OCI-M2 (cell line): ENCODE data around the gene BAZ1A.
"Not testable (repeated sequence)": the region's sequence is repeated elsewhere in the genome, so short reads cannot be mapped to it uniquely, and the experiment has no call there.

Source experiments
- DNase-seq: peaks from one replicate; lab custom pipeline; 2025; ENCODE audit not compliant: unreplicated experiment; lab: John Stamatoyannopoulos, UW

Gene BAZ1A

GRCh38 chr14:34858765-34859164 lies 16.4 kb downstream of the BAZ1A start:
- no peak for DNase-seq

GRCh38 chr14:34857689-34858449 lies 17.3 kb downstream of the BAZ1A start:
- no peak for DNase-seq

GRCh38 chr14:34853041-34853440 lies 22.1 kb downstream of the BAZ1A start:
- no peak for DNase-seq

- DNase-seq: no peak
Observed at GRCh38 chr14:34851395-34851794, 23.8 kb downstream of the BAZ1A start.

- no peak for DNase-seq
Observed at GRCh38 chr14:34845869-34846268, 29.3 kb downstream of the BAZ1A start.

- DNase-seq: no peak
Observed at GRCh38 chr14:34843011-34843554, 32.1 kb downstream of the BAZ1A start.

GRCh38 chr14:34837801-34838322 lies 37.3 kb downstream of the BAZ1A start:
- no peak for DNase-seq

GRCh38 chr14:34835312-34835711 lies 39.8 kb downstream of the BAZ1A start:
- DNase-seq: no peak

GRCh38 chr14:34833549-34834523 lies 41.3 kb downstream of the BAZ1A start:
- DNase-seq: no peak

- DNase-seq: no peak
Observed at GRCh38 chr14:34826661-34827060, 48.5 kb downstream of the BAZ1A start.

- DNase-seq: no peak
Observed at GRCh38 chr14:34824826-34825225, 50.3 kb downstream of the BAZ1A start.

- no peak for DNase-seq
Observed at GRCh38 chr14:34824256-34824655, 50.9 kb downstream of the BAZ1A start.

- no peak for DNase-seq
Observed at GRCh38 chr14:34817768-34818167, 57.4 kb downstream of the BAZ1A start.

GRCh38 chr14:34810028-34810427 lies 65.1 kb downstream of the BAZ1A start:
- DNase-seq: no peak

GRCh38 chr14:34806257-34806656 lies 68.9 kb downstream of the BAZ1A start:
- no peak for DNase-seq

- DNase-seq: no peak
Observed at GRCh38 chr14:34804933-34805332, 70.2 kb downstream of the BAZ1A start.

GRCh38 chr14:34798861-34799260 lies 76.3 kb downstream of the BAZ1A start:
- not testable (repeated sequence) for DNase-seq

- DNase-seq: no peak
Observed at GRCh38 chr14:34797747-34798583, 77.2 kb downstream of the BAZ1A start.

GRCh38 chr14:34796902-34797301 lies 78.3 kb downstream of the BAZ1A start:
- no peak for DNase-seq

GRCh38 chr14:34794941-34795340 lies 80.2 kb downstream of the BAZ1A start:
- DNase-seq: no peak

GRCh38 chr14:34794217-34794616 lies 80.9 kb downstream of the BAZ1A start:
- DNase-seq: no peak
